K562 (cell line): Measurements from ENCODE around the gene PODN. TPM values are rescaled to one million over a fixed set of nuclear protein-coding genes. Genes with fewer than 3 reads are reported as not detected.
A peak's percentile ranks its signal among the peaks of the same experiment; 100 is the strongest.

Experiments
- HDAC6 ChIP-seq: IDR thresholded peaks from 2 replicates; pipeline ENCODE4 v1.6.1; 2012; ENCODE audit warnings: low read depth, mild to moderate bottlenecking, control low read depth, inconsistent platforms, low read length, moderate library complexity
- KAT8 ChIP-seq: fragments of 450-650 bp; IDR thresholded peaks from 2 replicates; pipeline ENCODE4 v1.6.1; 2016; ENCODE audit warnings: low read depth, mild to moderate bottlenecking
- NCOA1 ChIP-seq: fragments of 450-650 bp; IDR thresholded peaks from 2 replicates; pipeline ENCODE4 v1.6.1; 2016; ENCODE audit warnings: low read depth
- NR2C2 ChIP-seq, 2 experiments: fragments of 200-800 bp in 1 of 2; sonication (Bioruptor generic) in 1 of 2; sonication (generic) in 1 of 2; formaldehyde crosslinking in 1 of 2; IDR thresholded peaks; 2 replicates each; pipeline versions ENCODE4 v1.6.1 to v1.8.0; 2016 to 2022; ENCODE audit warnings: mild to moderate bottlenecking in 1 of 2, missing compliant biosample characterization in 1 of 2, missing genetic modification characterization in 1 of 2, missing genetic modification reagents in 1 of 2
- RBBP5 ChIP-seq: fragments of 200-600 bp; sonication (generic); IDR thresholded peaks from 2 replicates; pipeline ENCODE4 v1.6.1; 2012; ENCODE audit warnings: borderline replicate concordance, mild to moderate bottlenecking, low read length, control low read depth, inconsistent platforms; ENCODE audit not compliant: insufficient read depth, poor library complexity, severe bottlenecking
- RBM15 ChIP-seq: fragments of 200-400 bp; formaldehyde crosslinking; IDR thresholded peaks from 2 replicates; pipeline ENCODE4 v1.6.1; 2018; ENCODE audit warnings: mild to moderate bottlenecking, low read length, moderate library complexity; ENCODE audit not compliant: insufficient read depth
- SRF ChIP-seq, 2 experiments: fragments of 250-450, 450-650 bp in 1 of 2; sonication (Bioruptor Pico) in 1 of 2; sonication (generic) in 1 of 2; formaldehyde crosslinking; IDR thresholded peaks; 2 replicates each; pipeline versions ENCODE4 v1.5.0 to v1.5.1; 2020 to 2022; ENCODE audit warnings: mild to moderate bottlenecking in 1 of 2, missing genetic modification reagents in 1 of 2
- TAL1 ChIP-seq: fragments of 450-650 bp; IDR thresholded peaks from 2 replicates; pipeline ENCODE4 v1.6.1; 2016; ENCODE audit warnings: mild to moderate bottlenecking
- TCF3 ChIP-seq: sonication (generic); formaldehyde crosslinking; IDR thresholded peaks from 2 replicates; pipeline ENCODE4 v1.4.0; 2020; ENCODE audit warnings: mild to moderate bottlenecking, missing genetic modification reagents
- ZNF174 ChIP-seq: fragments of 250-450 bp; sonication (Bioruptor Pico); IDR thresholded peaks from 2 replicates; pipeline ENCODE4 v1.4.0; 2020; ENCODE audit warnings: mild to moderate bottlenecking
- polyA plus RNA-seq, 8 experiments: library from polyadenylated mRNA; depleted of rRNA in 4 of 8; stranded (reverse) in 5 of 8; unstranded in 3 of 8; fragments of >200 nt; fragmentation: Nextera tagmentation in 2 of 8; fragmentation: Illumina TruSeq in 1 of 8; extraction: Ambion mirVana in 2 of 8; extraction: Trizol in 1 of 8; gene quantifications; 2 replicates each; pipeline versions ENCODE4 v1.2.1 to v1.2.3, GENCODE V29; 2011 to 2014; ENCODE audit warnings: inconsistent platforms in 1 of 8, missing spikeins in 1 of 8
- total RNA-seq, 7 experiments: library from RNA; depleted of rRNA in 6 of 7; stranded (reverse); fragments of >200 nt in 6 of 7; fragmentation: Illumina TruSeq in 2 of 7; extraction: Trizol in 2 of 7; gene quantifications; 2 replicates each; pipeline versions ENCODE4 v1.2.1 to v1.2.3, GENCODE V29; 2011 to 2021; ENCODE audit warnings: low replicate concordance in 1 of 7
- TF ChIP-seq, protein P1 (sequence below), 2 experiments: fragments of 450-650 bp in 1 of 2; sonication (generic) in 1 of 2; formaldehyde crosslinking in 1 of 2; IDR thresholded peaks; 2 replicates each; pipeline versions ENCODE4 v1.7.1 to v1.9.0; 2016 to 2022; ENCODE audit warnings: inconsistent platforms in 1 of 2, mild to moderate bottlenecking in 1 of 2, missing genetic modification reagents in 1 of 2
- TF ChIP-seq, protein P2 (sequence below): IDR thresholded peaks from 2 replicates; pipeline ENCODE4 v1.6.1; 2014; ENCODE audit warnings: antibody characterized with exemption
- TF ChIP-seq, protein P3 (sequence below): sonication (generic); formaldehyde crosslinking; IDR thresholded peaks from 2 replicates; pipeline ENCODE4 v1.8.0; 2022; ENCODE audit warnings: missing genetic modification reagents, mild to moderate bottlenecking, moderate library complexity, borderline replicate concordance
- TF ChIP-seq, protein P4 (sequence below): fragments of 450-650 bp; IDR thresholded peaks from 2 replicates; pipeline ENCODE4 v1.6.1; 2014; ENCODE audit warnings: low read depth, mild to moderate bottlenecking, moderate library complexity, borderline replicate concordance

The PODN gene
- total and polyA plus RNA-seq, 9 of the 15 experiments (the other 6 are each of a cell fraction or from before 2014, with no cell fraction given), result not detected

DNA sequence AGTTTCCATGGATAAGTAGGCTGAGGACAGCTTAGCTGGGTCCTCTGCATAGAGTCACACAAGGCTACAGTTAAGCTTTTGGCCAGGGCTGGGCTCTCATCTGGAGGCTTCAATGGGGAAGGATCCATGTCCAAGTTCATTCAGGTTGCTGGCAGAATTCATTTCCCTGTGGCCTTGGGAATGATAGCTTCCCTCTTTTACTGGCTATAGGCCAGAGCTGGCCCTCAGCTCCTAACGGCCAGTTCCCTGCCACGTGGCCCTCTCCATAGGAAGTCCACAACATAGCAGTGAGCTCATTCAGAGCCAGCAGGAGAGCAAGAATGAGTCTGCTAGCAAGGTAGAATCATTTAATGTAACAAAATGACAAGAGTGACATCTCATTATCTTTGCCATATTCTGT lies 15.1 kb upstream of the PODN start (continued):
- TF ChIP-seq, protein P1, sequence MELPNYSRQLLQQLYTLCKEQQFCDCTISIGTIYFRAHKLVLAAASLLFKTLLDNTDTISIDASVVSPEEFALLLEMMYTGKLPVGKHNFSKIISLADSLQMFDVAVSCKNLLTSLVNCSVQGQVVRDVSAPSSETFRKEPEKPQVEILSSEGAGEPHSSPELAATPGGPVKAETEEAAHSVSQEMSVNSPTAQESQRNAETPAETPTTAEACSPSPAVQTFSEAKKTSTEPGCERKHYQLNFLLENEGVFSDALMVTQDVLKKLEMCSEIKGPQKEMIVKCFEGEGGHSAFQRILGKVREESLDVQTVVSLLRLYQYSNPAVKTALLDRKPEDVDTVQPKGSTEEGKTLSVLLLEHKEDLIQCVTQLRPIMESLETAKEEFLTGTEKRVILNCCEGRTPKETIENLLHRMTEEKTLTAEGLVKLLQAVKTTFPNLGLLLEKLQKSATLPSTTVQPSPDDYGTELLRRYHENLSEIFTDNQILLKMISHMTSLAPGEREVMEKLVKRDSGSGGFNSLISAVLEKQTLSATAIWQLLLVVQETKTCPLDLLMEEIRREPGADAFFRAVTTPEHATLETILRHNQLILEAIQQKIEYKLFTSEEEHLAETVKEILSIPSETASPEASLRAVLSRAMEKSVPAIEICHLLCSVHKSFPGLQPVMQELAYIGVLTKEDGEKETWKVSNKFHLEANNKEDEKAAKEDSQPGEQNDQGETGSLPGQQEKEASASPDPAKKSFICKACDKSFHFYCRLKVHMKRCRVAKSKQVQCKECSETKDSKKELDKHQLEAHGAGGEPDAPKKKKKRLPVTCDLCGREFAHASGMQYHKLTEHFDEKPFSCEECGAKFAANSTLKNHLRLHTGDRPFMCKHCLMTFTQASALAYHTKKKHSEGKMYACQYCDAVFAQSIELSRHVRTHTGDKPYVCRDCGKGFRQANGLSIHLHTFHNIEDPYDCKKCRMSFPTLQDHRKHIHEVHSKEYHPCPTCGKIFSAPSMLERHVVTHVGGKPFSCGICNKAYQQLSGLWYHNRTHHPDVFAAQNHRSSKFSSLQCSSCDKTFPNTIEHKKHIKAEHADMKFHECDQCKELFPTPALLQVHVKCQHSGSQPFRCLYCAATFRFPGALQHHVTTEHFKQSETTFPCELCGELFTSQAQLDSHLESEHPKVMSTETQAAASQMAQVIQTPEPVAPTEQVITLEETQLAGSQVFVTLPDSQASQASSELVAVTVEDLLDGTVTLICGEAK (IDR thresholded peaks at IDR 0.05), result no peak
- TF ChIP-seq, protein P1 (CRISPR knock-in tag; IDR thresholded peaks at IDR 0.05), result no peak
- TF ChIP-seq ZNF174 (CRISPR knock-in tag) (no peak), TAL1 (no peak), NCOA1 (no peak), HDAC6 (no peak), SRF (CRISPR knock-in tag; IDR thresholded peaks at IDR 0.05) (no peak), KAT8 (no peak), TCF3 (CRISPR knock-in tag) (no peak), RBBP5 (no peak), NR2C2 (CRISPR knock-in tag; IDR thresholded peaks at IDR 0.05) (no peak), NR2C2 (tag; IDR thresholded peaks at IDR 0.05) (no peak), RBM15 (no peak)
- TF ChIP-seq, protein P2, sequence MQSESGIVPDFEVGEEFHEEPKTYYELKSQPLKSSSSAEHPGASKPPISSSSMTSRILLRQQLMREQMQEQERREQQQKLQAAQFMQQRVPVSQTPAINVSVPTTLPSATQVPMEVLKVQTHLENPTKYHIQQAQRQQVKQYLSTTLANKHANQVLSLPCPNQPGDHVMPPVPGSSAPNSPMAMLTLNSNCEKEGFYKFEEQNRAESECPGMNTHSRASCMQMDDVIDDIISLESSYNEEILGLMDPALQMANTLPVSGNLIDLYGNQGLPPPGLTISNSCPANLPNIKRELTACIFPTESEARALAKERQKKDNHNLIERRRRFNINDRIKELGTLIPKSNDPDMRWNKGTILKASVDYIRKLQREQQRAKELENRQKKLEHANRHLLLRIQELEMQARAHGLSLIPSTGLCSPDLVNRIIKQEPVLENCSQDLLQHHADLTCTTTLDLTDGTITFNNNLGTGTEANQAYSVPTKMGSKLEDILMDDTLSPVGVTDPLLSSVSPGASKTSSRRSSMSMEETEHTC, result no peak
- TF ChIP-seq, protein P3, sequence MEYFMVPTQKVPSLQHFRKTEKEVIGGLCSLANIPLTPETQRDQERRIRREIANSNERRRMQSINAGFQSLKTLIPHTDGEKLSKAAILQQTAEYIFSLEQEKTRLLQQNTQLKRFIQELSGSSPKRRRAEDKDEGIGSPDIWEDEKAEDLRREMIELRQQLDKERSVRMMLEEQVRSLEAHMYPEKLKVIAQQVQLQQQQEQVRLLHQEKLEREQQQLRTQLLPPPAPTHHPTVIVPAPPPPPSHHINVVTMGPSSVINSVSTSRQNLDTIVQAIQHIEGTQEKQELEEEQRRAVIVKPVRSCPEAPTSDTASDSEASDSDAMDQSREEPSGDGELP (CRISPR knock-in tag), result no peak
- TF ChIP-seq, protein P4, sequence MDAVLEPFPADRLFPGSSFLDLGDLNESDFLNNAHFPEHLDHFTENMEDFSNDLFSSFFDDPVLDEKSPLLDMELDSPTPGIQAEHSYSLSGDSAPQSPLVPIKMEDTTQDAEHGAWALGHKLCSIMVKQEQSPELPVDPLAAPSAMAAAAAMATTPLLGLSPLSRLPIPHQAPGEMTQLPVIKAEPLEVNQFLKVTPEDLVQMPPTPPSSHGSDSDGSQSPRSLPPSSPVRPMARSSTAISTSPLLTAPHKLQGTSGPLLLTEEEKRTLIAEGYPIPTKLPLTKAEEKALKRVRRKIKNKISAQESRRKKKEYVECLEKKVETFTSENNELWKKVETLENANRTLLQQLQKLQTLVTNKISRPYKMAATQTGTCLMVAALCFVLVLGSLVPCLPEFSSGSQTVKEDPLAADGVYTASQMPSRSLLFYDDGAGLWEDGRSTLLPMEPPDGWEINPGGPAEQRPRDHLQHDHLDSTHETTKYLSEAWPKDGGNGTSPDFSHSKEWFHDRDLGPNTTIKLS, result peak; percentile 79
